GM18517 (cell line): ENCODE results near the gene EMC10.
"Not testable (repeated sequence)": the region's sequence is repeated elsewhere in the genome, so short reads cannot be mapped to it uniquely, and the experiment has no call there.

Experiments used
- ATAC-seq: cut with Tn5 transposase; IDR thresholded peaks from one replicate; pipeline ENCODE4 v1.9.1; 2021; ENCODE audit warnings: mild to moderate bottlenecking, moderate library complexity; ENCODE audit not compliant: unreplicated experiment

The EMC10 gene

GRCh38 chr19:50512999-50513745, 36.9 kb downstream of the EMC10 start:
- no peak for ATAC-seq

GRCh38 chr19:50513746-50514345, 37.5 kb downstream of the EMC10 start, which contains the start of gene ASPDH:
Gene ASPDH, minus strand, starts transcription at chr19:50513913. Its CDS starts 90 bp downstream, at chr19:50513823.
- no peak for ATAC-seq

- ATAC-seq: no peak
Observed at GRCh38 chr19:50514346-50515167, 38.2 kb downstream of the EMC10 start.

- ATAC-seq: no peak
Observed at GRCh38 chr19:50515168-50515561, 38.9 kb downstream of the EMC10 start.

GRCh38 chr19:50516456-50516855, 40.1 kb downstream of the EMC10 start:
- ATAC-seq: no peak

- no peak for ATAC-seq
Observed at GRCh38 chr19:50516964-50517703, 40.8 kb downstream of the EMC10 start.

- ATAC-seq: no peak
Observed at GRCh38 chr19:50517704-50518075, 41.4 kb downstream of the EMC10 start.

GRCh38 chr19:50518091-50519005, 42.0 kb downstream of the EMC10 start:
- ATAC-seq: no peak

GRCh38 chr19:50519006-50519575, 42.8 kb downstream of the EMC10 start:
- ATAC-seq: no peak

- no peak for ATAC-seq
Observed at GRCh38 chr19:50520822-50521465, 44.6 kb downstream of the EMC10 start.

- ATAC-seq: no peak
Observed at GRCh38 chr19:50522881-50523280, 46.6 kb downstream of the EMC10 start.

GRCh38 chr19:50528052-50528451, 51.7 kb downstream of the EMC10 start:
- ATAC-seq: not testable (repeated sequence)

GRCh38 chr19:50531171-50531612, 54.9 kb downstream of the EMC10 start:
- no peak for ATAC-seq

- ATAC-seq: no peak
Observed at GRCh38 chr19:50532952-50533351, 56.6 kb downstream of the EMC10 start.

GRCh38 chr19:50534478-50534877, 58.2 kb downstream of the EMC10 start:
- no peak for ATAC-seq

- ATAC-seq: no peak
Observed at GRCh38 chr19:50535672-50536187, 59.4 kb downstream of the EMC10 start.

- ATAC-seq: no peak
Observed at GRCh38 chr19:50536662-50537305, 60.5 kb downstream of the EMC10 start.

GRCh38 chr19:50537306-50537685, 61.0 kb downstream of the EMC10 start:
- no peak for ATAC-seq
